Mammary epithelial cell (primary cell): ENCODE measurements around the gene IRGQ.

Source experiments
- EZH2 ChIP-seq: IDR thresholded peaks from 2 replicates; pipeline ENCODE4 v1.6.1; 2012; ENCODE audit warnings: low read length, inconsistent platforms, borderline replicate concordance
- TF ChIP-seq, protein P1 (sequence below), 2 donors: IDR thresholded peaks in 1 of 2; conservative IDR thresholded peaks in 1 of 2; 2 replicates each; pipeline ENCODE4 v1.5.1; 2011 to 2012; ENCODE audit warnings: inconsistent platforms in 2 of 2, low read length in 2 of 2, mild to moderate bottlenecking in 2 of 2, control low read depth in 1 of 2, low read depth in 1 of 2; ENCODE audit not compliant: insufficient read depth in 1 of 2; ENCODE audit errors: extremely low read depth in 1 of 2

DNA sequence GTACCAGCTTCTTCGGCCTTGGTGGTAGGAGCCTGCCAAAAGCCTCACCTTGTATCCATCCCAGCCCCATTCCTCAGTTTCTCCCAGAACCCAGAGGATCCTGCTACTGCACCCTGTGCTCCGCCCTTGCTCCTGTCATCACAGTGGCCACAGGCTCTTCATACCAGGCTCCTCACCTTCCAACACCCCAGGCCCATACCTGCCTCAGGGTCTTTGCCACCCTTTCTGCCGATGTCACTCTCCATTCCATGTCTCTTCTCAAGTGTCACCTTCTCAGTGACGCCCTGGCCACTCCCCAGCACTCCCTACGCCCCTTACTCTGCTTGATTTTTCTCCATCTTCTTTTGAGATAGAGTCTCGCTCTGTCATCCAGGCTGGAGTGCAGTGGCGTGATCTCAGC is 13.9 kb upstream of the IRGQ start:
- TF ChIP-seq, protein P1, sequence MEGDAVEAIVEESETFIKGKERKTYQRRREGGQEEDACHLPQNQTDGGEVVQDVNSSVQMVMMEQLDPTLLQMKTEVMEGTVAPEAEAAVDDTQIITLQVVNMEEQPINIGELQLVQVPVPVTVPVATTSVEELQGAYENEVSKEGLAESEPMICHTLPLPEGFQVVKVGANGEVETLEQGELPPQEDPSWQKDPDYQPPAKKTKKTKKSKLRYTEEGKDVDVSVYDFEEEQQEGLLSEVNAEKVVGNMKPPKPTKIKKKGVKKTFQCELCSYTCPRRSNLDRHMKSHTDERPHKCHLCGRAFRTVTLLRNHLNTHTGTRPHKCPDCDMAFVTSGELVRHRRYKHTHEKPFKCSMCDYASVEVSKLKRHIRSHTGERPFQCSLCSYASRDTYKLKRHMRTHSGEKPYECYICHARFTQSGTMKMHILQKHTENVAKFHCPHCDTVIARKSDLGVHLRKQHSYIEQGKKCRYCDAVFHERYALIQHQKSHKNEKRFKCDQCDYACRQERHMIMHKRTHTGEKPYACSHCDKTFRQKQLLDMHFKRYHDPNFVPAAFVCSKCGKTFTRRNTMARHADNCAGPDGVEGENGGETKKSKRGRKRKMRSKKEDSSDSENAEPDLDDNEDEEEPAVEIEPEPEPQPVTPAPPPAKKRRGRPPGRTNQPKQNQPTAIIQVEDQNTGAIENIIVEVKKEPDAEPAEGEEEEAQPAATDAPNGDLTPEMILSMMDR (conservative IDR thresholded peaks at IDR 0.05 in 1 of 2, IDR thresholded peaks at IDR 0.05 in 1 of 2; ENCODE audit: extremely low read depth in 1 of 2, insufficient read depth in 1 of 2, low read depth in 1 of 2, low read length in 2 of 2) = no peak
- TF ChIP-seq EZH2 = no peak
